Neural crest cell (in vitro differentiated cells): ENCODE data around the gene ABHD2. TPM values are rescaled to one million over a fixed set of nuclear protein-coding genes. Genes with fewer than 3 reads are reported as not detected.

ENCODE experiments used
- DNase-seq: peaks from one replicate; pipeline ENCODE4 v3.0.0; 2021; ENCODE audit warnings: low read depth, mixed read lengths, low spot score
- H3K27ac Mint-ChIP-seq: one replicate; pipeline ENCODE4 v1.8.0; 2021; ENCODE audit warnings: mild to moderate bottlenecking, mixed read lengths; ENCODE audit not compliant: unreplicated experiment
- H3K27me3 Mint-ChIP-seq: 2 replicates; pipeline ENCODE4 v1.8.0; 2021; ENCODE audit warnings: low read depth, mild to moderate bottlenecking, mixed read lengths
- H3K36me3 Mint-ChIP-seq: 2 replicates; pipeline ENCODE4 v1.8.0; 2021; ENCODE audit warnings: low read depth, mild to moderate bottlenecking, mixed read lengths
- H3K4me1 Mint-ChIP-seq: 2 replicates; pipeline ENCODE4 v1.8.0; 2021; ENCODE audit warnings: mixed read lengths
- H3K4me3 Mint-ChIP-seq: one replicate; pipeline ENCODE4 v1.8.0; 2021; ENCODE audit warnings: mild to moderate bottlenecking, mixed read lengths
- H3K9me3 Mint-ChIP-seq: 2 replicates; pipeline ENCODE4 v1.8.0; 2021; ENCODE audit warnings: mixed read lengths
- CTCF ChIP-seq: fragments of 200-600 bp; sonication (generic); conservative IDR thresholded peaks from 2 replicates; pipeline ENCODE4 v1.5.0; 2021; ENCODE audit warnings: antibody characterized with exemption, mild to moderate bottlenecking
- total RNA-seq: library from RNA; stranded (reverse); gene quantifications from 2 replicates; pipeline ENCODE4 v1.2.1, GENCODE V29; 2021

The ABHD2 gene
- total RNA-seq, 1 donor from 2014 or later, result 31.0 TPM

GRCh38 chr15:89071471-89071870 is 16.8 kb upstream of the ABHD2 start:
- no peak overlapping the region for H3K4me3 Mint-ChIP-seq
- no peak for DNase-seq
- peaks cover 15% of the 10 kb centered on the region for H3K9me3 Mint-ChIP-seq
- no peak for TF ChIP-seq CTCF
- no peaks in the 10 kb centered on the region for H3K4me1 Mint-ChIP-seq
- H3K27ac Mint-ChIP-seq, result no peak overlapping the region
- no peaks in the 10 kb centered on the region for H3K27me3 Mint-ChIP-seq
- H3K36me3 Mint-ChIP-seq, result peaks cover 8% of the 10 kb centered on the region

- Mint-ChIP-seq H3K27me3 (no peaks in the 10 kb centered on the region), H3K4me1 (no peaks in the 10 kb centered on the region), H3K9me3 (peaks cover 10% of the 10 kb centered on the region), H3K27ac (no peak overlapping the region), H3K36me3 (peaks cover 5% of the 10 kb centered on the region), H3K4me3 (no peak overlapping the region)
- no peak for TF ChIP-seq CTCF
- no peak for DNase-seq
Measured at GRCh38 chr15:89072277-89072869, 15.9 kb upstream of the ABHD2 start.

GRCh38 chr15:89074402-89075012 is 13.7 kb upstream of the ABHD2 start:
- no peak overlapping the region for H3K27ac Mint-ChIP-seq
- H3K4me3 Mint-ChIP-seq, result no peak overlapping the region
- DNase-seq, result no peak
- H3K9me3 Mint-ChIP-seq, result peaks cover 4% of the 10 kb centered on the region
- H3K4me1 Mint-ChIP-seq, result peaks cover 7% of the 10 kb centered on the region
- H3K36me3 Mint-ChIP-seq, result no peaks in the 10 kb centered on the region
- TF ChIP-seq CTCF, result no peak
- H3K27me3 Mint-ChIP-seq, result no peaks in the 10 kb centered on the region

GRCh38 chr15:89075101-89075640 is 13.1 kb upstream of the ABHD2 start:
- Mint-ChIP-seq H3K9me3 (peaks cover 4% of the 10 kb centered on the region), H3K27me3 (no peaks in the 10 kb centered on the region), H3K27ac (no peak overlapping the region), H3K4me1 (peaks cover 13% of the 10 kb centered on the region), H3K36me3 (no peaks in the 10 kb centered on the region), H3K4me3 (no peak overlapping the region)
- no peak for TF ChIP-seq CTCF
- DNase-seq, result no peak

GRCh38 chr15:89075846-89076245 is 12.4 kb upstream of the ABHD2 start:
- no peak overlapping the region for H3K27ac Mint-ChIP-seq
- H3K9me3 Mint-ChIP-seq, result peaks cover 4% of the 10 kb centered on the region
- TF ChIP-seq CTCF, result no peak
- no peaks in the 10 kb centered on the region for H3K27me3 Mint-ChIP-seq
- no peak overlapping the region for H3K4me3 Mint-ChIP-seq
- DNase-seq, result no peak
- no peaks in the 10 kb centered on the region for H3K36me3 Mint-ChIP-seq
- H3K4me1 Mint-ChIP-seq, result peaks cover 17% of the 10 kb centered on the region
